ENCODE data around the gene KBTBD8. TPM values are rescaled to one million over a fixed set of nuclear protein-coding genes. Genes with fewer than 3 reads are reported as not detected.

KBTBD8 gene
- total RNA-seq, 4 donors from 2014 or later = 0.48 to 1.9 (median 1.0) TPM

DNA sequence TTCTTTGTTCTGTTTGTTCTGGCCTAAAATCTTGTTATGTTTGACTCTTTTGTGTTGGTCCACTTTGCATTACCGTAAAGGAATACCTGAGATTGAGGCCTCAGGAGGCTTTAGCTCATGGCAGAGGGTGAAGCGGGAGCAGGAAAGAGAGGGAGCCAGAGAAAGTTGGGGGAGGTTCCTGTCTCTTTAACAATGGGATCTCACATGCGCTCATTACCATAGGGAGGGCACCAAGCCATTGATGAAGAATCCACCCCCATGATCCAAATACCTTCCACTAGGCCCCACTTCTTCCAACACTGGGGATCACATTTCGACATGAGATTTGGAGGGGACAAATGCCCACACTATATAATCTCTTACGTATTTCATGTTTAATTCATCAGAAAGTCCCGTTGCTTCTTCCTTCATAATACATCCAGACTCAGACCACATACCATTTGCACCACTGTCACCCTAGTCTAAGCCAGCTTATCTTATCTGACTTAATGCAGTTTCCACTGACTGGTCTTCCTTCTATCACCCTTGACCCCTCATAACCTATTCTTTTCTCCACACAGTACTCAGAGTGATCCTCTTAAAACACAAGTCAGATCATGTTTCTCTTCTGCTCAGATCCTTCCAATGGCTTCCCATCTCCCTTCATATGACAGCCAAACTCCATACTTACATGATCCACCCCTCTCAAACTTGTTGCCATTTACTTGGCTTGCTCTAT lies 13.5 kb downstream of the KBTBD8 start:
- no peak for TF ChIP-seq POLR2A (IDR thresholded peaks at IDR 0.05)
- no peak for TF ChIP-seq EP300 (IDR thresholded peaks at IDR 0.05)
- TF ChIP-seq POLR2AphosphoS5 (IDR thresholded peaks at IDR 0.05) = no peak
- TF ChIP-seq, protein P1, sequence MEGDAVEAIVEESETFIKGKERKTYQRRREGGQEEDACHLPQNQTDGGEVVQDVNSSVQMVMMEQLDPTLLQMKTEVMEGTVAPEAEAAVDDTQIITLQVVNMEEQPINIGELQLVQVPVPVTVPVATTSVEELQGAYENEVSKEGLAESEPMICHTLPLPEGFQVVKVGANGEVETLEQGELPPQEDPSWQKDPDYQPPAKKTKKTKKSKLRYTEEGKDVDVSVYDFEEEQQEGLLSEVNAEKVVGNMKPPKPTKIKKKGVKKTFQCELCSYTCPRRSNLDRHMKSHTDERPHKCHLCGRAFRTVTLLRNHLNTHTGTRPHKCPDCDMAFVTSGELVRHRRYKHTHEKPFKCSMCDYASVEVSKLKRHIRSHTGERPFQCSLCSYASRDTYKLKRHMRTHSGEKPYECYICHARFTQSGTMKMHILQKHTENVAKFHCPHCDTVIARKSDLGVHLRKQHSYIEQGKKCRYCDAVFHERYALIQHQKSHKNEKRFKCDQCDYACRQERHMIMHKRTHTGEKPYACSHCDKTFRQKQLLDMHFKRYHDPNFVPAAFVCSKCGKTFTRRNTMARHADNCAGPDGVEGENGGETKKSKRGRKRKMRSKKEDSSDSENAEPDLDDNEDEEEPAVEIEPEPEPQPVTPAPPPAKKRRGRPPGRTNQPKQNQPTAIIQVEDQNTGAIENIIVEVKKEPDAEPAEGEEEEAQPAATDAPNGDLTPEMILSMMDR (IDR thresholded peaks at IDR 0.05) = no peak
- no peaks in the 10 kb centered on the region for H3K27me3 ChIP-seq
- no peaks in the 10 kb centered on the region for H3K4me1 ChIP-seq
- no peak for DNase-seq (ENCODE audit: low spot score in 2 of 2)
- H3K4me3 ChIP-seq = no peak overlapping the region
- no peaks in the 10 kb centered on the region for H3K36me3 ChIP-seq
- no peak overlapping the region for H3K27ac ChIP-seq
- H3K9me3 ChIP-seq = no peaks in the 10 kb centered on the region
- WGBS = 93% methylated on average over 6 of the region's 6 CpGs

DNA sequence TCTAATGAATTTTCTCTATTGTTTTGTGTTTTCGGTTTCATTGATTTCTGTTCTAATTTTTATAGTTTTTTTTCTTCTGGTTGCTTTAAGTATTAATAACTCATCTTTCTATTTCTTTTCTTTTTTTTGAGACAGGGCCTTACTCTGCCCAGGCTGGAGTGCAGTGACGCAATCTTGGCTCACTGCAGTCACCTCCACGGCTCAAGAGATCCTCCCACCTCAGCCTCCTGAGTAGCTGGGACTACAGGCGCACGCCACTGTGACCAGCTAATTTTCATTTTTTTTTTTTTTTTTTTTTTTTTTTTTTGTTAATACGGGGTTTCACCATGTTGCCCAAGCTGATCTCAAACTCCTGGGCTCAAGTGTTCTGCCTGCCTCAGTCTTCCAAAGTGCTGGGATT lies 14.5 kb downstream of the KBTBD8 start:
- Histone ChIP-seq H3K27me3 (no peaks in the 10 kb centered on the region), H3K9me3 (no peaks in the 10 kb centered on the region), H3K36me3 (no peaks in the 10 kb centered on the region), H3K4me3 (no peak overlapping the region), H3K27ac (no peak overlapping the region), H3K4me1 (peaks cover 4% of the 10 kb centered on the region)
- TF ChIP-seq, protein P1 (IDR thresholded peaks at IDR 0.05) = no peak
- no peak for TF ChIP-seq EP300 (IDR thresholded peaks at IDR 0.05)
- TF ChIP-seq POLR2AphosphoS5 (IDR thresholded peaks at IDR 0.05) = no peak
- TF ChIP-seq POLR2A (IDR thresholded peaks at IDR 0.05) = no peak
- DNase-seq (ENCODE audit: low spot score in 2 of 2) = no peak
- 92% methylated on average over 6 of the region's 6 CpGs for WGBS

DNA sequence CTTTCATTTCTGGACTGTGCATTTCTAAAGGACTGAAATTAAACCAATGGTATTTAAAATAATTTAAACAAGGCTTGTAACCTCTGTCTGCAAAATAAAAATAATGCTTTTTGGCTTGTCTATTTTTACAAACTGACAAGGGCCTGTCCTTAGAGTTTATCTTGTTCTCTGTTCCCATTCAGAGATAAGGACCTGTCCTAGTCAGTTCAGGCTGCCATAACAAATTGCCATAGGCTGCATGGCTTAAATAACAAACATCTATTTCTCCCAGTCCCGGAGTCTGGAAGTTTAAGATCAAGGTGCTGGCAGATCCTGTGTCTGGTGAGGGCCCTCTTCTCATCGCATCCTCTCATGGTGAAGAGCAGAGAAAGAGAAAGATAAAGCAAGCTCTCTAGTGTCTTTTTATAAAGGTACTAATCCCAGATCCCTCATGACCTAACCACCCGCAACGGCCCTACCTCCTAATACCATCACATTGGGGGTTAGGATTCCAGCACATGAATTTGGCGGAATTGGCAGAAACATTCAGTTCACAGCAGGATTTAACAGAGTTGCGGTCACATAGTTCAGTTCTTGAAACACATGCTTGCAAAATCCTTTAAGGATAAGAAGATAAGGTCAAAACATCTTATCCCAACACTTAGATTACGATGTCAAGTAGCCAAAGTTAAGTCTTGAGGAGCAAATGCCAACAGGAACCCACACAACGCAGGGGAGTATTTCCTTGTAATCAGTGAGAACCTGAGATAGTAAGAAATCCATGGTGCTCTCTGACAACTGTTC lies 17.8 kb downstream of the KBTBD8 start:
- no peak overlapping the region for H3K27ac ChIP-seq
- no peaks in the 10 kb centered on the region for H3K27me3 ChIP-seq
- no peaks in the 10 kb centered on the region for H3K9me3 ChIP-seq
- no peak overlapping the region for H3K4me3 ChIP-seq
- 90% methylated on average over 8 of the region's 8 CpGs for WGBS
- no peaks in the 10 kb centered on the region for H3K36me3 ChIP-seq
- TF ChIP-seq POLR2AphosphoS5 (IDR thresholded peaks at IDR 0.05) = no peak
- no peak for TF ChIP-seq EP300 (IDR thresholded peaks at IDR 0.05)
- TF ChIP-seq POLR2A (IDR thresholded peaks at IDR 0.05) = no peak
- TF ChIP-seq, protein P1 (IDR thresholded peaks at IDR 0.05) = no peak
- H3K4me1 ChIP-seq = peaks cover 4% of the 10 kb centered on the region
- no peak for DNase-seq (ENCODE audit: low spot score in 2 of 2)

DNA sequence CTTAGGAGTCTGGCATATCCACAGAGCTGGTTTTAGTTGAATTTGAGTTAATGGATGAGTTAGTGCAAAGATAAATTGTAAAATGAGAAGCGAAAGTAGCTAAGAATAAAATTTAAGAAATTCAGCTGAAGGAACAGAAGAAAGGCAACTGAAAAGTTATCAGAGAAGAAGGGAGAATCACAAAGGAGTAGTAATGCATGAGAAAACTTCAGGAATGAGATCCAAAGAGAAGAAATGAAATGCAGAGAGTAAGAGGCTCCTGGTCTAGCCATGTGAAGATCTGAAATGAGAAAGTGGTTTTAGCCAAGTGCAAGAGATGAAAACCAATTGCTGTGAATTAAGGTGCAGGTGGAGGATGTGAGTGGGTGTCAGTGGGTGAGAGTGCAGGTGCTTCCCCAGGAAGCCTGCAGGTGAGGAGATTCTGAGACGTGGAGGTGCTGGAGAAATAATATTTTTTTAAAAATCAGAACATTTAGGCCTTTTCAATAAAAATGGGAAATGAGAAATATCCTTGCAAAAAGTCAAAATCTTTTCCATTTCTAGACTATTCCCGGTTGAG lies 18.5 kb downstream of the KBTBD8 start:
- WGBS = 68% methylated on average over 3 of the region's 3 CpGs
- no peaks in the 10 kb centered on the region for H3K27me3 ChIP-seq
- H3K36me3 ChIP-seq = no peaks in the 10 kb centered on the region
- DNase-seq (ENCODE audit: low spot score in 2 of 2) = no peak
- no peak overlapping the region for H3K4me3 ChIP-seq
- H3K4me1 ChIP-seq = peaks cover 4% of the 10 kb centered on the region
- TF ChIP-seq, protein P1 (IDR thresholded peaks at IDR 0.05) = no peak
- TF ChIP-seq EP300 (IDR thresholded peaks at IDR 0.05) = no peak
- no peak overlapping the region for H3K27ac ChIP-seq
- H3K9me3 ChIP-seq = no peaks in the 10 kb centered on the region

DNA sequence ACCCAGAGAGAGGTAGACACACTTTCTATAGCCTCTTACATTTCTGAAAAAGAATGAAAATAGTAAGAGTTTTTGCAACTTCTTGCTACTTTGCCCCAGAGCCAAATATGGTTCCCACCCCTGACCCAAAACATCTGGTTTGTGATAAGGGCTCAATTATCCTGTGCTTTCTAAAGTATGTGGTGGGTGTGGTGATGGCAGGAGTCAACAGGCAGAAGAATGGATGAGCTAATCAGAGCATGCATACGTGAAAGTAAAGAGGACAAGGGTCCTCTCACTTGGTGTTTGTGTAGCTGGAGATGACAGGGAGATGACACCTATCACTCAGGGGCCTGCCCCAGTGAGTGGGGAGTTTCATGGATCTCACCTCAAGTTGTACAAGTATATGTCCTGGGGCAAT lies 19.1 kb downstream of the KBTBD8 start:
- H3K27me3 ChIP-seq = no peaks in the 10 kb centered on the region
- no peaks in the 10 kb centered on the region for H3K36me3 ChIP-seq
- no peaks in the 10 kb centered on the region for H3K9me3 ChIP-seq
- H3K4me1 ChIP-seq = peaks cover 4% of the 10 kb centered on the region
- DNase-seq (ENCODE audit: low spot score in 2 of 2) = no peak
- no peak overlapping the region for H3K4me3 ChIP-seq
- no peak overlapping the region for H3K27ac ChIP-seq
- TF ChIP-seq, protein P1 (IDR thresholded peaks at IDR 0.05) = no peak
- TF ChIP-seq POLR2A (IDR thresholded peaks at IDR 0.05) = no peak
- no peak for TF ChIP-seq EP300 (IDR thresholded peaks at IDR 0.05)
- TF ChIP-seq POLR2AphosphoS5 (IDR thresholded peaks at IDR 0.05) = no peak
- WGBS = 36% methylated on average over 1 of the region's 1 CpG
